RCC 7860 (cell line): Measurements from ENCODE around the gene IFNA13.

Source experiments
- DNase-seq: peaks from one replicate; pipeline ENCODE4 v3.0.0-alpha.2; 2015; ENCODE audit warnings: low spot score
- FAIRE-seq: peaks from 2 replicates; lab custom pipeline; 2012; peaks lifted over from hg19 to GRCh38; lab: Jason Lieb, UNC

IFNA13 gene

GRCh38 chr9:21362287-21362686, 5.6 kb downstream of the IFNA13 start:
- DNase-seq (no peak), FAIRE-seq (no peak)

- FAIRE-seq: no peak
These were observed 10.1 kb downstream of the IFNA13 start for GRCh38 chr9:21357479-21358460.

GRCh38 chr9:21350787-21351186, 17.1 kb downstream of the IFNA13 start, which contains the start of gene IFNA6:
TSS of gene IFNA6 (minus strand) at chr9:21350887. CDS start at chr9:21350887, 0 bp downstream.
- DNase-seq (no peak), FAIRE-seq (no peak)

More at GRCh38 chr9:21357479-21358460, 10.1 kb downstream of the IFNA13 start:
- no peak for DNase-seq

- FAIRE-seq: no peak
These were observed 19.4 kb downstream of the IFNA13 start for GRCh38 chr9:21348430-21348970.

DNA sequence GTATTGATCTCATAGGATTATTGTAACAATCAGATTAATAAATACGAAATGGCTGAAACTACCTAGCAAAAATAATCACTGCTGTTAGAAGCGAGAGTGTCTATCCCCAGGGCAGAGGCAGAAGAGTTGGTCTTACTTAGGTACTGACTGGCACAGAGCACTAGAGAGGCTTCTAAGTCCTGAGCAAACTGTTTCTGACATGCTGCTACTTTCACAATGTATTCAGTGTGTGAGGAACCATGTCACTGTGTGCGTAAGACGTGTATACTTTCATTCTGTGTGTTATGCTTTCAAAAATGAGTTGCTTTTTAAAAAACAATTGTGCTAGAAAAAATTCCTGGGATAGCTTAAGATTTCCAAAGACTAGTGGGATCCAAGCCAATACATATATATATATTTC, 27.1 kb downstream of the IFNA13 start:
- DNase-seq (no peak), FAIRE-seq (no peak)

More at GRCh38 chr9:21348430-21348970, 19.4 kb downstream of the IFNA13 start:
- DNase-seq: no peak

- FAIRE-seq (no peak), DNase-seq (no peak)
These were observed 31.4 kb downstream of the IFNA13 start for GRCh38 chr9:21336457-21336856.

GRCh38 chr9:21334701-21335632, 32.9 kb downstream of the IFNA13 start, which contains the start of gene KLHL9:
TSS of gene KLHL9 (minus strand) at chr9:21335404. CDS start at chr9:21334859, 545 bp downstream.
- DNase-seq: peak; percentile 82

GRCh38 chr9:21333226-21333625, 34.6 kb downstream of the IFNA13 start:
- DNase-seq: no peak
- FAIRE-seq: no peak

More at GRCh38 chr9:21334701-21335632, 32.9 kb downstream of the IFNA13 start, which contains the start of gene KLHL9:
- no peak for FAIRE-seq

- FAIRE-seq (no peak), DNase-seq (no peak)
These were observed 36.0 kb downstream of the IFNA13 start for GRCh38 chr9:21331676-21332402.

DNA sequence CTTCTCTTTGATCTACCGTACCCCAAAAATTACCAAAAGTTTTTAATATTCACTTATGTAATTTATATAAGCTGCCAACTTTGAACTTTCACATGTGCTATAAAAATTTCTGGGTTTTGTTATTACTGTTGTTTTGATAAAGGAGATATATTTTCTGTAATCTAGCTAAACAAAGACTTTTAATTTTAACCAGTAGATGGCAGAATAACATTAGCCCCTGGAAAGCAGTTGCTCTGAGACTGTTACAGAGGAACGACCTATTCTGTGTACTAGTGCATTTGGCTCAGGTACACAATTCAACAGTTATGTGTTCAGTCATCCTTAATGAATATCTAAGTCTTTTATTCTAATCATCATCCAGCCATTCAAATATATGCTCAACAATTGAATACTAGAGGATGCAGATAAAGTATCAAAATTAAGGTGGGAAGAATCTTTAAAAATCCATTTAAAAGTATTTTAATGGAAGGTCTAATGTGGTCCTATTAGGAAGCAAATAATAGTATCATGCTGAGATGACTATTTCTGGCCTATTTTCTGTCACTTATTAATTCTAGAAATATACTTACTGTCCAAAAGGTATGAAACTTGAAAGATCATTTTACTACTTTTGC, 41.2 kb downstream of the IFNA13 start:
- peak; percentile 40 for DNase-seq
- peak; percentile 79 for FAIRE-seq

DNA sequence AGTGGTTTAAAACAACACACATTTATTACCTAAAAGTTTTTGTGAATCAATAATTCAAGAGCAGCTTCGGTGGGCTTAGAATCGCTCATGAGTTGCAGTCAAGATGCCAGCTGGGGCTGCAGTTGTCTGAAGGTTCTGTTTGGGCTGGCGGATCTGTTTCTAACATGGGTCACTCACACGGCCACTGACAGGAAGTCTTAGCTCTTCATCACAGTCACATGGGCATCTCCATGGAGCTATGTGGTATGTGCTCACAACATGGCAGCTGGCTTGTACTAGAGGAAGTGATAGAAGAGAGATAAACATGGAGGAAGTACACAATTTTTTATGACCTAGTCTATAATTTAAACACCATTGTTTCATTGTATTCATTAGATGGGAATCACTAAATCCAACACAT, 43.8 kb downstream of the IFNA13 start:
- DNase-seq (no peak), FAIRE-seq (no peak)

GRCh38 chr9:21322911-21323461, 44.9 kb downstream of the IFNA13 start:
- no peak for FAIRE-seq
- no peak for DNase-seq

DNA sequence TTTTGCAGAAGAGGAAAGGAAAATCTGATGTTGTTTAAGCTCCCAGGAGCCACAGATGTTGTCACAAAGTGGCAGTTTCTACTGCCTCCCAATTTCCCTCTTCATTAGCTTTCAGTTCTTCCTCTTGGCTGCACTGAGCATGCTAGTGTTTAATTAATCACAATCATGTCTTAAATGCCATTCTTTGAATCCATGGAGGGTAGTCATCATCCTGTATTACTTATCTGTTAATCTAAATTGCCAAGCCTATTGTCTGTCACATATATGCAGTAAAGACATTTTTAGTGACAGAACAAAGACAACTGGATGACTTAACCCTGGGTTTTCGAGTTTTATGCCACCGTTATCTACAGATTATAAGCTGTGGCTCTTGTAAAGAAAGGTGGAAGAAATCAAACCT, 47.4 kb downstream of the IFNA13 start:
- FAIRE-seq: no peak
- DNase-seq: no peak

- FAIRE-seq: peak; percentile 77
- DNase-seq: peak; percentile 20
These were observed 49.6 kb downstream of the IFNA13 start for GRCh38 chr9:21317956-21318923.
